ENCODE data around the gene EEA1. TPM values are rescaled to one million over a fixed set of nuclear protein-coding genes. Genes with fewer than 3 reads are reported as not detected.

Gene EEA1
- total RNA-seq, 2 donors from 2014 or later = 5.9 to 7.3 TPM

- Histone ChIP-seq H3K27me3 (no peaks in the 10 kb centered on the region), H3K9me3 (no peaks in the 10 kb centered on the region), H3K4me3 (no peak overlapping the region), H3K27ac (no peak overlapping the region), H3K36me3 (replicated peaks in 1 of 2; ENCODE audit: insufficient read depth in 1 of 2, low read depth in 2 of 2) (no peaks in the 10 kb centered on the region), H3K4me1 (peaks cover 3% of the 10 kb centered on the region)
- ATAC-seq = no peak
- no peak for TF ChIP-seq POLR2A (IDR thresholded peaks at IDR 0.05)
- no peak for TF ChIP-seq CTCF (IDR thresholded peaks at IDR 0.05)
- intact Hi-C loops (cut with DNase I) = no loop called here
- no peak for DNase-seq
- 94 to 97% methylated on average over 1 of the region's 1 CpG for WGBS, 2 donors
Measured at GRCh38 chr12:92786045-92786444, 143.1 kb downstream of the EEA1 start.

- 77 to 91% methylated on average over 1 of the region's 1 CpG for WGBS, 2 donors
- intact Hi-C loops (cut with DNase I) = no loop called here
Measured at GRCh38 chr12:92785563-92785950, 143.5 kb downstream of the EEA1 start.

GRCh38 chr12:92784797-92785562 lies 144.1 kb downstream of the EEA1 start:
- DNase-seq (peak in 3 of 4 donors; percentile 15 to 40 (median 25)), ATAC-seq (peak; percentile 94)
- H3K4me1 ChIP-seq = peaks cover 3% of the 10 kb centered on the region
- intact Hi-C loops (cut with DNase I) = no loop called here
- TF ChIP-seq POLR2A (IDR thresholded peaks at IDR 0.05) (no peak), CTCF (IDR thresholded peaks at IDR 0.05) (peak; percentile 28 to 75 (median 71))
- peaks cover 0 to under 1% of the 10 kb centered on the region in 2 donors for H3K36me3 ChIP-seq (replicated peaks in 1 of 2; ENCODE audit: insufficient read depth in 1 of 2, low read depth in 2 of 2)
- no peak overlapping the region for H3K4me3 ChIP-seq
- H3K27me3 ChIP-seq = no peaks in the 10 kb centered on the region
- 38 to 51% methylated on average over 1 of the region's 1 CpG for WGBS, 2 donors
- no peaks in the 10 kb centered on the region for H3K9me3 ChIP-seq
- H3K27ac ChIP-seq = no peak overlapping the region

More at GRCh38 chr12:92785563-92785950, 143.5 kb downstream of the EEA1 start:
- Histone ChIP-seq H3K4me1 (peaks cover 3% of the 10 kb centered on the region), H3K9me3 (no peaks in the 10 kb centered on the region), H3K36me3 (replicated peaks in 1 of 2; ENCODE audit: insufficient read depth in 1 of 2, low read depth in 2 of 2) (no peaks in the 10 kb centered on the region), H3K27ac (no peak overlapping the region), H3K27me3 (no peaks in the 10 kb centered on the region), H3K4me3 (no peak overlapping the region)
- ATAC-seq = no peak
- DNase-seq = no peak
- TF ChIP-seq POLR2A (IDR thresholded peaks at IDR 0.05) (no peak), CTCF (IDR thresholded peaks at IDR 0.05) (no peak)

GRCh38 chr12:92784356-92784755 lies 144.7 kb downstream of the EEA1 start:
- peaks cover 3% of the 10 kb centered on the region for H3K4me1 ChIP-seq
- TF ChIP-seq CTCF (IDR thresholded peaks at IDR 0.05) (no peak), POLR2A (IDR thresholded peaks at IDR 0.05) (no peak)
- H3K9me3 ChIP-seq = no peaks in the 10 kb centered on the region
- 54 to 56% methylated on average over 1 of the region's 1 CpG for WGBS, 2 donors
- no peak for ATAC-seq
- DNase-seq = no peak
- intact Hi-C loops (cut with DNase I) = no loop called here
- no peak overlapping the region for H3K27ac ChIP-seq
- H3K4me3 ChIP-seq = no peak overlapping the region
- H3K36me3 ChIP-seq (replicated peaks in 1 of 2; ENCODE audit: insufficient read depth in 1 of 2, low read depth in 2 of 2) = peaks cover 0 to 2% of the 10 kb centered on the region in 2 donors
- no peaks in the 10 kb centered on the region for H3K27me3 ChIP-seq

GRCh38 chr12:92779902-92780301 lies 149.2 kb downstream of the EEA1 start:
- 58 to 71% methylated on average over 1 of the region's 1 CpG for WGBS, 2 donors
- Histone ChIP-seq H3K4me1 (no peaks in the 10 kb centered on the region), H3K9me3 (no peaks in the 10 kb centered on the region), H3K27ac (no peak overlapping the region), H3K36me3 (replicated peaks in 1 of 2; ENCODE audit: insufficient read depth in 1 of 2, low read depth in 2 of 2) (peaks cover 0 to 11% of the 10 kb centered on the region in 2 donors), H3K27me3 (no peaks in the 10 kb centered on the region), H3K4me3 (no peak overlapping the region)
- no peak for ATAC-seq
- intact Hi-C loops (cut with DNase I) = no loop called here
- no peak for DNase-seq
- TF ChIP-seq POLR2A (IDR thresholded peaks at IDR 0.05) (no peak), CTCF (IDR thresholded peaks at IDR 0.05) (no peak)
